Stimulated activated CD4-positive, alpha-beta T cell treated with anti-CD3 and anti-CD28 coated beads, TNF-alpha, amount 100 ng/mL, for 48 hours (primary cell): Measurements from ENCODE around the gene CIDEC.
A peak's percentile ranks its signal among the peaks of the same experiment; 100 is the strongest.

Source experiments
- DNase-seq, 3 donors: peaks; one replicate each; pipeline ENCODE4 v3.0.0-alpha.2; 2020; ENCODE audit warnings: low read depth in 3 of 3

CIDEC gene

GRCh38 chr3:9846931-9847488 is 33.0 kb downstream of the CIDEC start:
- DNase-seq: no peak

- no peak for DNase-seq
Measured at GRCh38 chr3:9846231-9846630, 33.8 kb downstream of the CIDEC start.

- peak; percentile 92 to 97 (median 93) for DNase-seq
Measured at GRCh38 chr3:9843715-9844438, 36.2 kb downstream of the CIDEC start, which contains the start of gene RPUSD3. TSS of gene RPUSD3 (minus strand) at chr3:9844008. CDS start at chr3:9843990, 18 bp downstream.

GRCh38 chr3:9841015-9841414 is 39.0 kb downstream of the CIDEC start:
- DNase-seq: no peak

- no peak for DNase-seq
Measured at GRCh38 chr3:9838856-9839255, 41.2 kb downstream of the CIDEC start.

GRCh38 chr3:9837701-9838582 is 42.1 kb downstream of the CIDEC start:
- no peak for DNase-seq

- no peak for DNase-seq
Measured at GRCh38 chr3:9834520-9835380, 45.3 kb downstream of the CIDEC start.

- DNase-seq: no peak
Measured at GRCh38 chr3:9833078-9833477, 47.0 kb downstream of the CIDEC start.

- no peak for DNase-seq
Measured at GRCh38 chr3:9831253-9831652, 48.8 kb downstream of the CIDEC start.

GRCh38 chr3:9828801-9829755 is 51.0 kb downstream of the CIDEC start:
- DNase-seq: no peak

- DNase-seq: no peak
Measured at GRCh38 chr3:9826815-9827573, 53.1 kb downstream of the CIDEC start.

- no peak for DNase-seq
Measured at GRCh38 chr3:9825451-9826040, 54.5 kb downstream of the CIDEC start.

- DNase-seq: no peak
Measured at GRCh38 chr3:9820946-9821345, 59.1 kb downstream of the CIDEC start.

GRCh38 chr3:9820543-9820942 is 59.5 kb downstream of the CIDEC start:
- no peak for DNase-seq

- no peak for DNase-seq
Measured at GRCh38 chr3:9818666-9819335, 61.3 kb downstream of the CIDEC start.

- DNase-seq: no peak
Measured at GRCh38 chr3:9817436-9817835, 62.6 kb downstream of the CIDEC start.
